BE2C (cell line): Measurements from ENCODE around the gene FSTL4.

Source experiments
- DNase-seq: peaks from one replicate; pipeline ENCODE4 v3.0.0-alpha.2; 2020
- H3K27me3 ChIP-seq: fragments of 250-450 bp; sonication (Bioruptor Pico); 2 replicates; pipeline ENCODE4 v1.5.1; 2020; ENCODE audit warnings: mild to moderate bottlenecking
- H3K36me3 ChIP-seq: fragments of 250-450 bp; sonication (Bioruptor Pico); 2 replicates; pipeline ENCODE4 v1.5.1; 2020; ENCODE audit warnings: mild to moderate bottlenecking
- H3K4me1 ChIP-seq: fragments of 250-450 bp; sonication (Bioruptor Pico); 2 replicates; pipeline ENCODE4 v1.5.1; 2020
- H3K4me3 ChIP-seq: 2 replicates; pipeline ENCODE4 v1.5.1; 2011; ENCODE audit warnings: low read depth, low read length
- H3K9me3 ChIP-seq: fragments of 250-450 bp; sonication (Bioruptor Pico); 2 replicates; pipeline ENCODE4 v1.5.1; 2020
- CTCF ChIP-seq: IDR thresholded peaks from 2 replicates; pipeline ENCODE4 v1.5.1; 2012; ENCODE audit warnings: mild to moderate bottlenecking, low read depth, low read length

The FSTL4 gene

GRCh38 chr5:133253070-133253469, 359.3 kb downstream of the FSTL4 start:
- no peak for TF ChIP-seq CTCF
- Histone ChIP-seq H3K4me1 (peaks cover 11% of the 10 kb centered on the region), H3K4me3 (no peak overlapping the region), H3K27me3 (no peaks in the 10 kb centered on the region), H3K9me3 (no peaks in the 10 kb centered on the region), H3K36me3 (no peaks in the 10 kb centered on the region)
- no peak for DNase-seq

- Histone ChIP-seq H3K4me3 (no peak overlapping the region), H3K4me1 (peaks cover 18% of the 10 kb centered on the region)
These were observed 360.2 kb downstream of the FSTL4 start for GRCh38 chr5:133252133-133252480.

GRCh38 chr5:133251296-133252132, 360.8 kb downstream of the FSTL4 start:
- no peak for TF ChIP-seq CTCF
- H3K9me3 ChIP-seq = no peaks in the 10 kb centered on the region
- H3K27me3 ChIP-seq = no peaks in the 10 kb centered on the region
- peak; percentile 40 for DNase-seq
- H3K36me3 ChIP-seq = no peaks in the 10 kb centered on the region
- peaks cover 21% of the 10 kb centered on the region for H3K4me1 ChIP-seq
- H3K4me3 ChIP-seq = no peak overlapping the region

More at GRCh38 chr5:133252133-133252480, 360.2 kb downstream of the FSTL4 start:
- Histone ChIP-seq H3K27me3 (no peaks in the 10 kb centered on the region), H3K36me3 (no peaks in the 10 kb centered on the region), H3K9me3 (no peaks in the 10 kb centered on the region)
- TF ChIP-seq CTCF = no peak
- no peak for DNase-seq

GRCh38 chr5:133250527-133250926, 361.8 kb downstream of the FSTL4 start:
- Histone ChIP-seq H3K4me3 (no peak overlapping the region), H3K4me1 (peaks cover 21% of the 10 kb centered on the region), H3K9me3 (no peaks in the 10 kb centered on the region), H3K36me3 (no peaks in the 10 kb centered on the region), H3K27me3 (no peaks in the 10 kb centered on the region)
- TF ChIP-seq CTCF = no peak
- DNase-seq = no peak

GRCh38 chr5:133249593-133249992, 362.7 kb downstream of the FSTL4 start:
- Histone ChIP-seq H3K4me1 (peaks cover 21% of the 10 kb centered on the region), H3K27me3 (no peaks in the 10 kb centered on the region)
- no peak for TF ChIP-seq CTCF

GRCh38 chr5:133247881-133248624, 364.3 kb downstream of the FSTL4 start:
- Histone ChIP-seq H3K9me3 (no peaks in the 10 kb centered on the region), H3K4me1 (peaks cover 30% of the 10 kb centered on the region), H3K36me3 (no peaks in the 10 kb centered on the region), H3K27me3 (no peaks in the 10 kb centered on the region), H3K4me3 (no peak overlapping the region)
- peak; percentile 68 for DNase-seq
- peak; percentile 75 for TF ChIP-seq CTCF

More at GRCh38 chr5:133249593-133249992, 362.7 kb downstream of the FSTL4 start:
- H3K4me3 ChIP-seq = no peak overlapping the region
- H3K9me3 ChIP-seq = no peaks in the 10 kb centered on the region
- DNase-seq = no peak
- no peaks in the 10 kb centered on the region for H3K36me3 ChIP-seq
